Neural progenitor cell (in vitro differentiated cells): ENCODE data around the gene SERPINE1. TPM values are rescaled to one million over a fixed set of nuclear protein-coding genes. Genes with fewer than 3 reads are reported as not detected.

Experiments
- DNase-seq: peaks from one replicate; pipeline ENCODE4 v3.0.0-alpha.2; 2016; ENCODE audit warnings: low spot score
- H2AFZ ChIP-seq: fragments of 200-600 bp; sonication (generic); replicated peaks from 2 replicates; pipeline ENCODE4 v1.6.1; 2016; ENCODE audit warnings: antibody characterized with exemption
- H3F3A ChIP-seq: fragments of 200-600 bp; sonication (generic); 2 replicates; pipeline ENCODE4 v1.6.1; 2016; ENCODE audit warnings: antibody characterized with exemption, low read depth
- H3K27ac ChIP-seq: fragments of 200-600 bp; sonication (generic); 2 replicates; pipeline ENCODE4 v1.5.1; 2016; ENCODE audit warnings: mild to moderate bottlenecking
- H3K27me3 ChIP-seq: fragments of 200-600 bp; sonication (generic); 2 replicates; pipeline ENCODE4 v1.6.1; 2016; ENCODE audit warnings: mild to moderate bottlenecking, moderate library complexity
- H3K36me3 ChIP-seq: fragments of 200-600 bp; sonication (generic); 2 replicates; pipeline ENCODE4 v1.5.1; 2016
- H3K4me1 ChIP-seq: fragments of 200-600 bp; sonication (generic); 2 replicates; pipeline ENCODE4 v1.6.1; 2016; ENCODE audit warnings: mixed run types
- H3K4me2 ChIP-seq: fragments of 200-600 bp; sonication (generic); 2 replicates; pipeline ENCODE4 v1.6.1; 2016
- H3K4me3 ChIP-seq: fragments of 200-600 bp; sonication (generic); 2 replicates; pipeline ENCODE4 v1.5.1; 2016
- H3K79me2 ChIP-seq: fragments of 200-600 bp; sonication (generic); 2 replicates; pipeline ENCODE4 v1.6.1; 2016; ENCODE audit warnings: low read depth
- H3K9ac ChIP-seq: fragments of 200-600 bp; sonication (generic); 2 replicates; pipeline ENCODE4 v1.6.1; 2016
- H3K9me3 ChIP-seq: fragments of 200-600 bp; sonication (generic); 2 replicates; pipeline ENCODE4 v1.5.1; 2016; ENCODE audit warnings: low read depth
- H4K20me1 ChIP-seq: fragments of 200-600 bp; sonication (generic); 2 replicates; pipeline ENCODE4 v1.6.1; 2016; ENCODE audit warnings: low read depth
- H3K27ac Mint-ChIP-seq: 3 replicates; pipeline ENCODE4 v1.8.0; 2021; ENCODE audit warnings: mixed read lengths
- H3K27me3 Mint-ChIP-seq: 2 replicates; pipeline ENCODE4 v1.8.0; 2022; ENCODE audit warnings: low read depth, mild to moderate bottlenecking, inconsistent platforms, moderate library complexity, mixed read lengths; ENCODE audit not compliant: insufficient read depth
- H3K36me3 Mint-ChIP-seq: 3 replicates; pipeline ENCODE4 v1.8.0; 2021; ENCODE audit warnings: mixed read lengths
- H3K4me1 Mint-ChIP-seq: 3 replicates; pipeline ENCODE4 v1.8.0; 2021; ENCODE audit warnings: mixed read lengths
- H3K4me3 Mint-ChIP-seq: 3 replicates; pipeline ENCODE4 v1.8.0; 2021; ENCODE audit warnings: mild to moderate bottlenecking, moderate library complexity, mixed read lengths
- H3K9me3 Mint-ChIP-seq: 3 replicates; pipeline ENCODE4 v1.8.0; 2020; ENCODE audit warnings: mixed read lengths
- CTCF ChIP-seq: fragments of 200-600 bp; sonication (generic); IDR thresholded peaks from 2 replicates; pipeline ENCODE4 v1.5.1; 2017; ENCODE audit warnings: antibody characterized with exemption, mild to moderate bottlenecking
- EZH2 ChIP-seq: fragments of 200-600 bp; sonication (generic); IDR thresholded peaks from 2 replicates; pipeline ENCODE4 v1.6.1; 2017; ENCODE audit warnings: antibody characterized with exemption, mild to moderate bottlenecking, moderate library complexity
- EZH2phosphoT487 ChIP-seq: fragments of 200-600 bp; sonication (generic); IDR thresholded peaks from 2 replicates; pipeline ENCODE4 v1.6.1; 2017; ENCODE audit warnings: antibody characterized with exemption
- total RNA-seq: library from RNA; depleted of rRNA; stranded (reverse); fragments of >200 nt; gene quantifications from 2 replicates; pipeline ENCODE4 v1.2.3, GENCODE V29; 2015; ENCODE audit warnings: low replicate concordance

The SERPINE1 gene
- total RNA-seq, 1 donor from 2014 or later = not detected

GRCh38 chr7:101169110-101169837 lies 42.4 kb downstream of the SERPINE1 start:
- H3K36me3 ChIP-seq = no peaks in the 10 kb centered on the region
- Mint-ChIP-seq H3K36me3 (no peaks in the 10 kb centered on the region), H3K9me3 (no peaks in the 10 kb centered on the region), H3K27me3 (peaks cover 84% of the 10 kb centered on the region), H3K4me3 (peak overlapping the region; percentile 80), H3K4me1 (peaks cover 70% of the 10 kb centered on the region), H3K27ac (no peak overlapping the region)
- no peaks in the 10 kb centered on the region for H3K79me2 ChIP-seq
- DNase-seq = no peak
- H3K4me3 ChIP-seq = no peak overlapping the region
- H3K4me2 ChIP-seq = no peak overlapping the region
- TF ChIP-seq EZH2phosphoT487 = no peak
- no peak for TF ChIP-seq EZH2
- TF ChIP-seq CTCF = no peak
- no peaks in the 10 kb centered on the region for H3K9me3 ChIP-seq
- H3K27me3 ChIP-seq = peaks cover 100% of the 10 kb centered on the region
- no peak overlapping the region for H3K27ac ChIP-seq
- H3F3A ChIP-seq = peaks cover 14% of the 10 kb centered on the region
- no peak overlapping the region for H3K9ac ChIP-seq
- H4K20me1 ChIP-seq = peaks cover 78% of the 10 kb centered on the region
- H2AFZ ChIP-seq = no peak overlapping the region
- H3K4me1 ChIP-seq = peaks cover 47% of the 10 kb centered on the region

- no peak overlapping the region for H2AFZ ChIP-seq
- no peaks in the 10 kb centered on the region for H3K79me2 ChIP-seq
- H3K4me1 Mint-ChIP-seq = peaks cover 67% of the 10 kb centered on the region
- no peaks in the 10 kb centered on the region for H3K36me3 Mint-ChIP-seq
- H3F3A ChIP-seq = peaks cover 21% of the 10 kb centered on the region
- H3K9me3 ChIP-seq = no peaks in the 10 kb centered on the region
- H3K36me3 ChIP-seq = no peaks in the 10 kb centered on the region
- H3K27ac Mint-ChIP-seq = no peak overlapping the region
- TF ChIP-seq EZH2 (peak; percentile 88), EZH2phosphoT487 (peak; percentile 78), CTCF (peak; percentile 94)
- H3K27me3 Mint-ChIP-seq = peaks cover 84% of the 10 kb centered on the region
- peak overlapping the region; percentile 41 for H3K4me2 ChIP-seq
- no peak overlapping the region for H3K9ac ChIP-seq
- peak; percentile 81 for DNase-seq
- peaks cover 74% of the 10 kb centered on the region for H4K20me1 ChIP-seq
- no peaks in the 10 kb centered on the region for H3K9me3 Mint-ChIP-seq
- peak overlapping the region; percentile 80 for H3K4me3 Mint-ChIP-seq
- peaks cover 43% of the 10 kb centered on the region for H3K4me1 ChIP-seq
- no peak overlapping the region for H3K27ac ChIP-seq
- peaks cover 100% of the 10 kb centered on the region for H3K27me3 ChIP-seq
- no peak overlapping the region for H3K4me3 ChIP-seq
These were observed 43.1 kb downstream of the SERPINE1 start for GRCh38 chr7:101169838-101170551.

GRCh38 chr7:101170617-101171441 lies 43.9 kb downstream of the SERPINE1 start:
- Histone ChIP-seq H3K27ac (no peak overlapping the region), H3K4me2 (no peak overlapping the region), H3K9ac (no peak overlapping the region), H3K36me3 (no peaks in the 10 kb centered on the region), H3K9me3 (no peaks in the 10 kb centered on the region), H2AFZ (no peak overlapping the region), H3K4me1 (peaks cover 41% of the 10 kb centered on the region), H4K20me1 (peaks cover 69% of the 10 kb centered on the region), H3F3A (peaks cover 26% of the 10 kb centered on the region), H3K4me3 (no peak overlapping the region), H3K27me3 (peaks cover 100% of the 10 kb centered on the region), H3K79me2 (no peaks in the 10 kb centered on the region)
- no peak for DNase-seq
- Mint-ChIP-seq H3K27me3 (peaks cover 84% of the 10 kb centered on the region), H3K36me3 (no peaks in the 10 kb centered on the region), H3K27ac (no peak overlapping the region), H3K4me1 (peaks cover 61% of the 10 kb centered on the region), H3K4me3 (peak overlapping the region; percentile 19), H3K9me3 (peaks cover under 1% of the 10 kb centered on the region)
- TF ChIP-seq EZH2phosphoT487 (peak; percentile 64), EZH2 (peak; percentile 60), CTCF (no peak)
